Spleen (tissue), 11 donors: ENCODE results near the gene VWA2. TPM values are rescaled to one million over a fixed set of nuclear protein-coding genes. Genes with fewer than 3 reads are reported as not detected.
A peak's percentile ranks its signal among the peaks of the same experiment; 100 is the strongest.

Experiments used
- DNase-seq: peaks from one replicate; pipeline ENCODE4 v3.0.0-alpha.2; 2020
- H3K27ac ChIP-seq, 8 donors: fragments of 200-600 bp; sonication (generic) in 7 of 8; 1 replicate in 4 of 8; 2 replicates in 4 of 8; pipeline versions ENCODE4 v1.5.0 to v1.8.0; 2016 to 2021; ENCODE audit warnings: inconsistent platforms in 4 of 8, mild to moderate bottlenecking in 4 of 8, moderate library complexity in 1 of 8
- H3K27me3 ChIP-seq, 7 donors: fragments of 200-600 bp; sonication (generic) in 6 of 7; replicated peaks in 1 of 7; 1 replicate in 4 of 7; 2 replicates in 3 of 7; pipeline versions ENCODE4 v1.5.0 to v1.8.0; 2016 to 2021; ENCODE audit warnings: inconsistent platforms in 3 of 7, mild to moderate bottlenecking in 1 of 7
- H3K36me3 ChIP-seq, 6 donors: fragments of 200-600 bp; sonication (generic) in 5 of 6; 1 replicate in 4 of 6; 2 replicates in 2 of 6; pipeline versions ENCODE4 v1.5.0 to v1.8.0; 2016 to 2021; ENCODE audit warnings: inconsistent platforms in 2 of 6
- H3K4me1 ChIP-seq, 6 donors: fragments of 200-600 bp; sonication (generic) in 5 of 6; 1 replicate in 3 of 6; 2 replicates in 3 of 6; pipeline versions ENCODE4 v1.5.0 to v1.8.0; 2016 to 2021; ENCODE audit warnings: inconsistent platforms in 3 of 6
- H3K4me3 ChIP-seq, 8 donors: fragments of 200-600 bp; sonication (generic) in 7 of 8; 1 replicate in 4 of 8; 2 replicates in 4 of 8; pipeline versions ENCODE4 v1.5.0 to v1.8.0; 2016 to 2021; ENCODE audit warnings: inconsistent platforms in 4 of 8, mild to moderate bottlenecking in 4 of 8, moderate library complexity in 2 of 8
- H3K9me3 ChIP-seq, 8 donors: fragments of 200-600 bp; sonication (generic) in 7 of 8; 1 replicate in 4 of 8; 2 replicates in 4 of 8; pipeline versions ENCODE4 v1.5.0 to v1.8.0; 2016 to 2021; ENCODE audit warnings: inconsistent platforms in 4 of 8
- POLR2A ChIP-seq, 3 donors: fragments of 450-650 bp; IDR thresholded peaks; one replicate each; pipeline ENCODE4 v1.5.1; 2017; ENCODE audit warnings: antibody characterized with exemption in 3 of 3, mild to moderate bottlenecking in 1 of 3
- POLR2AphosphoS5 ChIP-seq, 3 donors: sonication (generic); formaldehyde crosslinking; IDR thresholded peaks; one replicate each; pipeline ENCODE4 v1.5.1; 2017; ENCODE audit warnings: antibody characterized with exemption in 3 of 3
- WGBS, 5 donors: extraction: QIAGEN DNeasy Blood & Tissue Kit in 3 of 5; methylation state at CpG; one replicate each; pipeline versions ENCODE4 v1.1.5 to v1.1.7; 2013 to 2018; 5-methylcytosine and 5-hydroxymethylcytosine counted together
- intact Hi-C: fragments of 100-400 bp; cut with DNase I; formaldehyde crosslinking; loops from one replicate; pipeline ENCODE4 v1.15.0; 2023; ENCODE audit warnings: low total_unique reads
- polyA plus RNA-seq, 3 donors: library from polyadenylated mRNA; stranded (reverse); fragments of 200-250 nt; gene quantifications; one replicate each; pipeline ENCODE4 v1.2.1, GENCODE V29; 2013
- total RNA-seq, 7 donors: library from RNA; depleted of rRNA in 3 of 7; stranded (reverse); fragments of >200 nt in 3 of 7; fragmentation: NEBNext Ultra II Directional in 4 of 7; extraction: Animal tissue kit (Norgen Biotek cat#: 25700) in 4 of 7; gene quantifications; one replicate each; pipeline versions ENCODE4 v1.1.0 to v1.2.1, GENCODE V29; 2016 to 2021
- TF ChIP-seq, protein P1 (sequence below), 11 experiments: fragments of 200-600 bp in 7 of 11; fragments of 450-650 bp in 4 of 11; sonication (generic) in 4 of 11; IDR thresholded peaks in 8 of 11; conservative IDR thresholded peaks in 3 of 11; 1 replicate in 7 of 11; 2 replicates in 4 of 11; pipeline versions ENCODE4 v1.4.0 to v1.8.0; 2016 to 2021; ENCODE audit warnings: antibody characterized with exemption in 11 of 11, inconsistent platforms in 4 of 11, mild to moderate bottlenecking in 1 of 11
- donor health status: healthy with polysubstance abuse.
- donor health status: DM: no; HTN: no; CAD: no; lungs with moderate emphysema.
- donor health status: DM: no; HTN: no; CAD: no.
- donor health status: Bipolar disorder and iron deficiency.
- donor health status: healthy.
- donor health status: DM: no; HTN: no; CAD: no.
- donor health status: DM: yes; HTN: yes; CAD: no.

Gene VWA2
- total and polyA plus RNA-seq, 10 donors = 0.02 to 1.9 (median 0.50) TPM; not detected in 1

GRCh38 chr10:114297136-114297705 is 58.2 kb downstream of the VWA2 start:
- peaks cover 10 to 32% (median 27%) of the 10 kb centered on the region in 8 donors for H3K9me3 ChIP-seq
- H3K27me3 ChIP-seq = no peaks in the 10 kb centered on the region
- WGBS, 5 donors = 94 to 100% (median 96%) methylated on average over 8 to 14 of the region's 14 CpGs
- peak; percentile 60 for DNase-seq
- peak in 1 of 3 donors; percentile 15 for TF ChIP-seq POLR2AphosphoS5 (IDR thresholded peaks at IDR 0.05)
- TF ChIP-seq, protein P1, sequence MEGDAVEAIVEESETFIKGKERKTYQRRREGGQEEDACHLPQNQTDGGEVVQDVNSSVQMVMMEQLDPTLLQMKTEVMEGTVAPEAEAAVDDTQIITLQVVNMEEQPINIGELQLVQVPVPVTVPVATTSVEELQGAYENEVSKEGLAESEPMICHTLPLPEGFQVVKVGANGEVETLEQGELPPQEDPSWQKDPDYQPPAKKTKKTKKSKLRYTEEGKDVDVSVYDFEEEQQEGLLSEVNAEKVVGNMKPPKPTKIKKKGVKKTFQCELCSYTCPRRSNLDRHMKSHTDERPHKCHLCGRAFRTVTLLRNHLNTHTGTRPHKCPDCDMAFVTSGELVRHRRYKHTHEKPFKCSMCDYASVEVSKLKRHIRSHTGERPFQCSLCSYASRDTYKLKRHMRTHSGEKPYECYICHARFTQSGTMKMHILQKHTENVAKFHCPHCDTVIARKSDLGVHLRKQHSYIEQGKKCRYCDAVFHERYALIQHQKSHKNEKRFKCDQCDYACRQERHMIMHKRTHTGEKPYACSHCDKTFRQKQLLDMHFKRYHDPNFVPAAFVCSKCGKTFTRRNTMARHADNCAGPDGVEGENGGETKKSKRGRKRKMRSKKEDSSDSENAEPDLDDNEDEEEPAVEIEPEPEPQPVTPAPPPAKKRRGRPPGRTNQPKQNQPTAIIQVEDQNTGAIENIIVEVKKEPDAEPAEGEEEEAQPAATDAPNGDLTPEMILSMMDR (IDR thresholded peaks at IDR 0.05 in 8 of 11, conservative IDR thresholded peaks at IDR 0.05 in 3 of 11) = no peak
- no peak for TF ChIP-seq POLR2A (IDR thresholded peaks at IDR 0.05)
- H3K4me1 ChIP-seq = peaks cover 0 to 4% (median 0%) of the 10 kb centered on the region in 6 donors
- no peak overlapping the region for H3K4me3 ChIP-seq
- no peak overlapping the region for H3K27ac ChIP-seq
- peaks cover 0 to 94% (median 67%) of the 10 kb centered on the region in 6 donors for H3K36me3 ChIP-seq
- intact Hi-C loops = no loop called here

DNA sequence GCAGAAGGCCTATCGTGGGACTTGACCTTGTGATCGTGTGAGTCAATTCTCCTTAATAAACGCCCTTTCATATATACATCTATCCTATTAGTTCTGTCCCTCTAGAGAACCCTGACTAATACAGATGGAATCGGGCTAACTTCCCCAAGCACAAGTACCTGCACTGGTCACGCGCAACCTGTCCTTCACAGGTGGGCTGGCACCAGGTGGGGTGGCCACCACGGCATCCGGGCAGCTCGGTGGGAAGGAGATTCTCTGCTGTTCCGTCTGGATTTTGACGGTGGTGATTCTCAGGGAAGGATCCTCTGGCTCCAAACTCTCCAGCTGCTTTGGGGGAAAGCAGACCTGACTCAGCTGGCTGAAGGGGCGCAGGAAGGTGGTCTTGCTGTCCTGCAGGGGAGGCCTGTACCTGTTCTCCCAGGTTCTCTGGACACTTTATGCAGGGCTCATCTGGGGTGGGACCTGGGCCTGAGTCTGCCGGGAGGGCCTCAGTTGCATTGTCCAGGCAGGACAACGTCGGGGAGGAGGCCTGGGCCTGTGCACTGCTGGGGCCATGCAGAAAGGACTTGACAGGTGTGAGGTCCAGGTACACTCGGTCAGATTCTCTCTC is 61.1 kb downstream of the VWA2 start:
- peak overlapping the region in 2 of 8 donors; percentile 4 to 83 for H3K27ac ChIP-seq
- intact Hi-C loops = loop anchor here (10.0 kb wide), 1 partner anchor 155 kb away; no protein-coding TSS in a partner anchor
- peaks cover 5 to 29% (median 14%) of the 10 kb centered on the region in 6 donors for H3K4me1 ChIP-seq
- H3K27me3 ChIP-seq = no peaks in the 10 kb centered on the region
- no peak overlapping the region for H3K4me3 ChIP-seq
- peak; percentile 64 for DNase-seq
- H3K36me3 ChIP-seq = peaks cover 0 to 78% (median 63%) of the 10 kb centered on the region in 6 donors
- peaks cover 9 to 26% (median 19%) of the 10 kb centered on the region in 8 donors for H3K9me3 ChIP-seq
- TF ChIP-seq POLR2A (IDR thresholded peaks at IDR 0.05) = no peak
- TF ChIP-seq POLR2AphosphoS5 (IDR thresholded peaks at IDR 0.05) = peak in 1 of 3 donors; percentile 32
- TF ChIP-seq, protein P1 (IDR thresholded peaks at IDR 0.05 in 8 of 11, conservative IDR thresholded peaks at IDR 0.05 in 3 of 11) = no peak
- 91 to 96% (median 95%) methylated on average over 14 to 16 of the region's 16 CpGs for WGBS, 5 donors

- Histone ChIP-seq H3K27me3 (no peaks in the 10 kb centered on the region), H3K9me3 (peaks cover under 1 to 15% (median 9%) of the 10 kb centered on the region in 8 donors), H3K27ac (peak overlapping the region in 5 of 8 donors; percentile 17 to 83 (median 67)), H3K4me1 (peaks cover 5 to 35% (median 15%) of the 10 kb centered on the region in 6 donors), H3K36me3 (peaks cover 0 to 68% (median 53%) of the 10 kb centered on the region in 6 donors), H3K4me3 (no peak overlapping the region)
- intact Hi-C loops = loop anchor here (10.0 kb wide), 1 partner anchor 154 kb away; no protein-coding TSS in a partner anchor
- TF ChIP-seq POLR2A (IDR thresholded peaks at IDR 0.05) (no peak), POLR2AphosphoS5 (IDR thresholded peaks at IDR 0.05) (no peak)
- TF ChIP-seq, protein P1 (IDR thresholded peaks at IDR 0.05 in 8 of 11, conservative IDR thresholded peaks at IDR 0.05 in 3 of 11) = no peak
- DNase-seq = peak; percentile 54
- WGBS, 5 donors = 94 to 95% (median 95%) methylated on average over 6 to 9 of the region's 9 CpGs
Measured at GRCh38 chr10:114301177-114301576, 62.1 kb downstream of the VWA2 start.
